ENCODE measurements around the gene BCAS1. TPM values are rescaled to one million over a fixed set of nuclear protein-coding genes. Genes with fewer than 3 reads are reported as not detected.

The BCAS1 gene
- total and polyA plus RNA-seq, 2 donors (not counting 1 experiment from before 2014, with no cell fraction given): 0.97 to 1.1 TPM

DNA sequence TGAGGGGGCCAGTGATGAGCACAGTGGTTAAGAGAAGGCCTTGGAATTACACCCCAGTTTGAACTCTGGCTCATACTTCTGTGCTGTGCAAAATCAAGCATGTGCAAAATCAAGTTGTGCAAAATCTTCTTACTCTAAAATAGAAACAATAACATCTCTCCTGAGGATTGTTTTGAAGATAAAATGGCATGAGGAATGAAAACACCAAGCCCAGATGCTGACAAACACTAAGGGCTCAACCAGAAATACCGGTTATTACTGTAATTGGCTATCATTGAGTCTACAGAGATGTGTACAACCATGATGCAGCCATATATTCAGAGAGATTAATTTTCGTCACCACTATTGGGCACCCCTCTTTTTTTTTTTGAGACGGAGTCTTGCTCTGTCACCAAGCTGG, 5.9 kb upstream of the BCAS1 start:
- DNase-seq (no peak), ATAC-seq (ENCODE audit: low read depth) (no peak)
- intact Hi-C loops (cut with micrococcal nuclease): no loop called here
- Mint-ChIP-seq H3K27ac (no peak overlapping the region), H3K4me1 (peaks cover 24% of the 10 kb centered on the region), H3K4me3 (no peak overlapping the region), H3K27me3 (no peaks in the 10 kb centered on the region), H3K9me3 (ENCODE audit: insufficient read depth) (peaks cover 2% of the 10 kb centered on the region)
- CTCF ChIA-PET: interaction anchor here (1.4 kb wide), 1 partner anchor 14 kb away, joined by 6 read pairs; no protein-coding TSS in a partner anchor
- POLR2A ChIA-PET: no interaction called here
- 89% methylated on average over 1 of the region's 3 CpGs for WGBS (ENCODE audit: insufficient coverage)
- Histone ChIP-seq H3K27ac (ENCODE audit: low read length in 2 of 2) (no peak overlapping the region), H3K9ac (ENCODE audit: low read length) (no peak overlapping the region), H3K4me2 (replicated peaks; ENCODE audit: low read depth, low read length, poor library complexity, severe bottlenecking) (no peak overlapping the region), H3K27me3 (replicated peaks in 1 of 4; ENCODE audit: control extremely low read depth in 1 of 4, control insufficient read depth in 3 of 4, insufficient read depth in 4 of 4, low read length in 3 of 4) (no peaks in the 10 kb centered on the region), H3K9me3 (ENCODE audit: control extremely low read depth in 1 of 3, control insufficient read depth in 2 of 3, insufficient read depth in 1 of 3, low read length in 2 of 3) (no peaks in the 10 kb centered on the region), H3K4me3 (ENCODE audit: control extremely low read depth in 1 of 5, extremely low read depth in 1 of 5, insufficient read depth in 1 of 5, low read depth in 2 of 5, low read length in 4 of 5) (no peak overlapping the region), H3K4me1 (ENCODE audit: control insufficient read depth in 2 of 2, insufficient read depth in 2 of 2, low read length in 2 of 2) (peaks cover 13 to 18% of the 10 kb centered on the region in 2 donors), H3K36me3 (replicated peaks in 1 of 2; ENCODE audit: control extremely low read depth in 1 of 2, control insufficient read depth in 1 of 2, extremely low read depth in 1 of 2, insufficient read depth in 2 of 2, low read length in 1 of 2) (no peaks in the 10 kb centered on the region), H3K79me2 (ENCODE audit: control insufficient read depth, insufficient read depth, low read length) (no peaks in the 10 kb centered on the region), H4K20me1 (ENCODE audit: control insufficient read depth, insufficient read depth, low read length, poor library complexity, severe bottlenecking) (no peaks in the 10 kb centered on the region), H2AFZ (ENCODE audit: insufficient read depth, low read depth, low read length, poor library complexity, severe bottlenecking) (no peak overlapping the region)
- TF ChIP-seq EZH2 (IDR thresholded peaks at IDR 0.05; ENCODE audit: borderline replicate concordance, insufficient read depth, low read depth, low read length, poor library complexity, severe bottlenecking) (no peak), CTCF (IDR thresholded peaks at IDR 0.05) (no peak)

GRCh38 chr20:54075322-54075721, 4.9 kb upstream of the BCAS1 start:
- Histone ChIP-seq H3K4me1 (ENCODE audit: control insufficient read depth in 2 of 2, insufficient read depth in 2 of 2, low read length in 2 of 2) (peaks cover 13 to 18% of the 10 kb centered on the region in 2 donors), H3K4me3 (ENCODE audit: control extremely low read depth in 1 of 5, extremely low read depth in 1 of 5, insufficient read depth in 1 of 5, low read depth in 2 of 5, low read length in 4 of 5) (no peak overlapping the region), H4K20me1 (ENCODE audit: control insufficient read depth, insufficient read depth, low read length, poor library complexity, severe bottlenecking) (no peaks in the 10 kb centered on the region), H3K79me2 (ENCODE audit: control insufficient read depth, insufficient read depth, low read length) (no peaks in the 10 kb centered on the region), H3K27me3 (replicated peaks in 1 of 4; ENCODE audit: control extremely low read depth in 1 of 4, control insufficient read depth in 3 of 4, insufficient read depth in 4 of 4, low read length in 3 of 4) (no peaks in the 10 kb centered on the region), H3K27ac (ENCODE audit: low read length in 2 of 2) (no peak overlapping the region), H2AFZ (ENCODE audit: insufficient read depth, low read depth, low read length, poor library complexity, severe bottlenecking) (no peak overlapping the region), H3K36me3 (replicated peaks in 1 of 2; ENCODE audit: control extremely low read depth in 1 of 2, control insufficient read depth in 1 of 2, extremely low read depth in 1 of 2, insufficient read depth in 2 of 2, low read length in 1 of 2) (no peaks in the 10 kb centered on the region), H3K4me2 (replicated peaks; ENCODE audit: low read depth, low read length, poor library complexity, severe bottlenecking) (no peak overlapping the region), H3K9ac (ENCODE audit: low read length) (no peak overlapping the region), H3K9me3 (ENCODE audit: control extremely low read depth in 1 of 3, control insufficient read depth in 2 of 3, insufficient read depth in 1 of 3, low read length in 2 of 3) (no peaks in the 10 kb centered on the region)
- TF ChIP-seq CTCF (IDR thresholded peaks at IDR 0.05) (no peak), EZH2 (IDR thresholded peaks at IDR 0.05; ENCODE audit: borderline replicate concordance, insufficient read depth, low read depth, low read length, poor library complexity, severe bottlenecking) (no peak)
- POLR2A ChIA-PET: no interaction called here
- Mint-ChIP-seq H3K9me3 (ENCODE audit: insufficient read depth) (peaks cover 2% of the 10 kb centered on the region), H3K4me3 (no peak overlapping the region), H3K4me1 (peaks cover 21% of the 10 kb centered on the region), H3K27ac (no peak overlapping the region), H3K27me3 (no peaks in the 10 kb centered on the region)
- ATAC-seq (ENCODE audit: low read depth): no peak
- intact Hi-C loops (cut with micrococcal nuclease): no loop called here
- 40% methylated on average over 1 of the region's 1 CpG for WGBS (ENCODE audit: insufficient coverage)
- DNase-seq: no peak
- CTCF ChIA-PET: no interaction called here

Measured in B cell (primary cell).